Activated naive CD8-positive, alpha-beta T cell treated with anti-CD3 and anti-CD28 coated beads, Interleukin-2, amount 50 U/mL, for 16 hours (primary cell): ENCODE data around the gene SEMA3C.

Experiments
- DNase-seq: peaks from one replicate; pipeline ENCODE4 v3.0.0-alpha.2; 2020; ENCODE audit warnings: low read depth, low spot score

Gene SEMA3C

DNA sequence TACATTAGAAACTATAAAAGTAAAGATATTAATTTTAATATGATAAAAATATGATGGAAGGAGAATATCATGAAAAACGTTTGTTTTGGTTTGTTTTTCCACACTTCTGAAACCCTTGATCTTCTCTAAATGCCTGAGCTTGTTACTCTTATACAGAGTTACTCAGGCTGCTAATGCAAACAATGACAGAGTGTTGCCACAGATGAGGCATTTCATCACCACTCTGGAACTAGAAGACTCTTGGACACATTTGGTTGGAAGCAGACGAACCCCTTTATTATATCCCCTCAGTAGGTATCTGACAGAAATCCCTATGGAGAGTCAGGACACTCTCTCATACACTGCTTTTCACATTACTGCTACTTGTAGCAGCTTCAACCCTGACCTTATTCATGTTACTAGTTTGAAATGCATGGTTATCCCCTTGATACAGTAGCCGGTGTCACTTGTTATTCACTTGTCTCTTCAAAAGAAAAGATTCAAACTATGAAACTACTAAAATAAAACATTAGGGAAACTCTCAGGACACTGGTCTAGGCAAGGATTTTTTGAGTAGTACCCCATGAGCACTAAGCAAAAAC is 66.9 kb downstream of the SEMA3C start:
- no peak for DNase-seq

DNA sequence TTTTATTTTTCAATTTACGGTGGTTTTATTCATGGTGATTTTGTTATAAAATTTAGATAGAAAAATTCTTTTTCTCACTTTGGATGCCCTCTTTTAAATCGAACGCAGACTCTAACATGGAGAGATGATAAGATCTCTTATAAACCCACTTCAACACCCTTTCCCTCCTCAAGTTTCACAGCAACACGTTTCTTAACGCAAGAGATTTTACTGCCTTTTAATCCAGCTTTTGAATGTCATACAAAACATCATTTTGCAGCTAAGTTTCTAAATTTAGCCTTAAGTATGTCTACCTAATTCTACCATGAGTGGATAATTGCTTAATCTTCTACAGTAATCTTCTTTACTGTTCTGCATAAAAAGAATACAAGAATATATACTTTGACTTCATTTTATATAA is 70.0 kb downstream of the SEMA3C start:
- no peak for DNase-seq

DNA sequence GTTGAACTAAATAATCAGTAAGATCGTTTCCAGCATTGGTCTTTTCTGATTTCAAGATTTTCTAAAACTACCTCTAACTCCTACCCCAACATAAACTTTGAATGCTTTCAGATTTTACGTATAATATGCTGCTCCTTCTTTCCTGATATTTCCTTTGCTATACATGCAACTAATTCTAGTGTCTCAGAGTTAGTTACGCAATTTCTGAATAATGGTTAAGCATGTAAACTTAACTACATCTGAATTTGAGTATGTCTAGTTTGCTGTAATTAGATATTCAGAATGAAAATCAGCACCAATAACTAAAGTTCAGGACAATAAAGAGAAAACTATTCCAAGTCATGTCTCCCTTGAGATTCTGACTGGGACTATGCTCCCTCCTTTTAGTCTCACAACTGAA is 71.0 kb downstream of the SEMA3C start:
- DNase-seq, result no peak

DNA sequence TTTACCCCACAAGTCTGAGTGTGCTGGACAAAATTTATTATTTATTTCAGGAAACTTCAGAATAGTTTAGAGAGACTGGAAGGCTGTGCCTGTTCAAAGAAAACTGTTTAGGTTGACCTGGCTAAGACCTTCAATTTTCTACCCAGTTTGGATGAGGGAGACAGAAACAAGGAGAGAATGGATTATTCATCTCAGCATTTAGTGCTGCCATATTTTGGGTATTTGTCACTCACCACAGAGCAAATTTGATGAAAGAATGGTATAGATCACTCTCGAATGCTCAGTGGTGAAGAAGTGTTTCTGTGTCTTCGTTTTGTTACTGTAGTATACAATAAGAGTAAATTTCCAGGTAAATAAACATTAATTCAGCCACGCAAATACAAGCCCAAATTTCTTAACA is 71.8 kb downstream of the SEMA3C start:
- DNase-seq, result no peak

DNA sequence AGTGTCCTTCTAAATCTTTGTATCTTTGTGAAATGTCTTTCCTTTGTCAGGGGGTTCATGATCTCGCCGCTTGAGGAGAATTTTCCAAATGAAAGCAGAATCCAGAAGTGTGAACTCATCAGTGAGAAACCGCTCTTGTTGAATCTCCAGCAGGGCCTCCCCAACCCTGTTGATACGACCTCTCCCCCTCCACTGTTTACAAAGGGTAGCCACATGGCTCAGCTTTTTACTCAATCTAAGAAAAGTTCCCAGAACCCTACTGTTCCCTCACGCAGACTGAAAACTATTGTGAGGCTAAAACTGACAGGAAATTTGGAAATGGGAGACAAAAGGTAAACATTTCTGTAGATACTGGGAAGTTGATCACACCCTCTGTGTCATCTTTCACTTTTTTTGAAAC is 73.9 kb downstream of the SEMA3C start:
- DNase-seq, result no peak

DNA sequence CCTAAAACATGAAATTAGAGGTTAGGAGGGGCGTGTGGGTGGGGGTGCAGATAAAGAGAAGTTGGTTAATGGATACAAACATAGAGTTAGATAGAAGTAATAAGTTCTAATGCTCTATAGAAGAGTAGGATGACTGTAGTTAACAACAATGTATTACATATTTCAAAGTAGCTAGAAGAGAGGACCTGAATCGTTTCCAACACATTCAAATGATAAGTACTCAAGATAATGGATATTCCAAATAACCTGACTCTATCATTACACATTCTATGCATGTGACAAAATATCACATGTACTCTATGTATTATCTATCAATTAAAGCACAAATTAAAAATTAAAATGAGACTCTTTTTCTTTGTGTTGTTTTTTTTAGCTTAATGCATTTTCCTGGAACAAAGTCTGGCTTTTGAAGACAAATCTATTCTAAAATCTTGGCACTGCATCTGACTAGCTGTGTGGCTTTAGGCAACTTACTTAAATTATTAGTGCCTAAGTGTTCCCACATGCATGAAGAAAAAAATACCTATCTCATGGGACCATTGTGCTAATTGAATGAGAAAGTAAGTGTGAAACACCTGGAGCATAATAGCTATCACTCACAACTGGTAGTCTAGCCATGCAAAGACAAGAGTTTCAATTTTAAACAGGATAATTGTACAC is 75.7 kb downstream of the SEMA3C start:
- no peak for DNase-seq

DNA sequence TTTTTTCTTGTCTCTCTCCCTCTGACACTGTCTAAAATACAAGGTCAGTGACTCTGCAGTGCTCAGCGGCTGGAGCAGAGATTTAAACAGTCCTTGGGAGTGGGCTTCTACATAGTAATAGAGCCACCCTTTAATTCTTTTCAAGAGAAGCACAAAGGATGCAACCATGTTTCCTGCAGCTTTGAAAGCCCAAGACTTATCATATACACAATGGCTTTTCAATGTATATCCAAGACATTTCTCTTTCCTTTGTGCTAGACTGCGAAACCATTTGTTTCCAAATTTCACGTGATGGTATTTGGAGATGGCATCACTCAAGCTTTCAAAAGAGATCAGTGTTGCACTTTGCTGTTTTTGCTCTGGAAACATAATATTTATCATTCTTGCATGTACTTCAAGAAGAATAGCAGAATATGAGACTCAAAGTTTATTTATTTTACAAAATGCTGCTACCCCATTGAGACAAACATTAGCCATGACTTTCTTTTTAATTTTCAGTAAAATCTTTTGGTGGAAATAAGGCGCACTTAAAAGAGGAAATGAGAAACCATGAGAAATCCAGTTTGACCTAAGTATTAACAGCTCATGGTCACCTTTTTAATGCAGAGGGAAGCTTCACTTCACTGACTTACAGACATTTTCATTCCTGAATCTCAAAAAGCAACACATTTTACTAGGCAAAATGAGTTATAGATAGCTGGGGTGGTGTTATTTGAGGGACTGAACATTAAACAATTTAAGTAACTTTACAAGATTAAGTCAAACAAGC is 76.6 kb downstream of the SEMA3C start:
- no peak for DNase-seq

DNA sequence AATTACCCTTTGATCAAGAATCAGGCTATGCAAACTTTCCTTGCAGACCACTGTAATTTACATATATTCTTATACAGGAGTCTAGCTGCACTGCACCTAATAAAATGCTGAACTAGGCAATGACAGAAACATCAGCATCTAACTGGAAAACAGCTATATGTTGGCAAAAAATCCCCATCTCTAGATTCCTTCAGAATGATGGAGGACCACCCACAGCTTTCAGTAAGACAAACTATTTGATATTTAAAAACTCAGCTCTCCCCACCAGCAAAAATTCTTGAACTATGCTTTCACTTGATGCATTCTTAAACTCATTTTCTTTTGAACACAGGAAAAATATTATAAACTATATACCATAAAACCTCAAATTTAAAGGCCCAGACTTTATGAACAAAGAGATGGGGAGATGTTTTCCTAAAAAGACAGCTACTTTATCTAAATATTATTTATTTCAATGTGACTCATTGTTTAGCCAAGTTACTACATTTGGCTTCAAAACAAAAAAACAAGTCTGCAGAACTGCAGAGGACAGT is 77.4 kb downstream of the SEMA3C start:
- DNase-seq, result no peak

DNA sequence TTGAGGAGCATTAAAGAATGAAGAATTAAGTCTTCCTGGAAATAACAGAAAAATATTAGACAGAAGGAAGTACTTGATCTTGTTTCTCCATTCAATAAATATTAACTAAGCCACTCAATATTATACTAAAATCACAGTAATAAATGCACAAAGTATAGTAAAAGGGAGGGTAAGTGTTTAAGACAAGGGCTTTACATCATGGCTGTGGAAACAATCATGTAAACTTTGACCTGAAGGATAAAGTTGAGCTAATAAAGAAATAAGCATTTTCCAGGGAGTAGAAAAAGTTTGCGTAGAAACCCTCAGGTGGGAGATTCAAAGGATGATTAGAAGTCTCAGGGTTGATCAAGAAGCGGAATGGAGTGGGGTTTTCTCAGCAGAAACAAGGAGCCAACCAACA is 78.2 kb downstream of the SEMA3C start:
- DNase-seq, result no peak

DNA sequence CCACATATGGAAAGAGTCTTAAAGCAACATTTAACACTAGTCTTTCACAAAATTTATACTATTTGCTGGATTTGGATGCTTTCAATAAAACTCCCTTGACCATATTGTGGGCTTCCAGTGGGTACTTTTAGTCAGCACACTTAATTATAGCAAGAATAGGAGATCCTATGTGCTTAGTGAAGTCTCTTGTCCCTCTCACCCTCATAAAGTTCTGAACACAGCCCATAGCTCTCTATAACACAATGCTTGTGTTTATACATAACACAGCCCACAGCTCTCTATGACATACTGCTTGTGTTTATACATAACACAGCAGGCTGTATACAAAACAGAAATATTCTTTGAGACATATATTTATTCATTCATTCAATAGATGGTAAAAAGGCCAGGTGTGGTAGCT is 79.0 kb downstream of the SEMA3C start:
- no peak for DNase-seq

DNA sequence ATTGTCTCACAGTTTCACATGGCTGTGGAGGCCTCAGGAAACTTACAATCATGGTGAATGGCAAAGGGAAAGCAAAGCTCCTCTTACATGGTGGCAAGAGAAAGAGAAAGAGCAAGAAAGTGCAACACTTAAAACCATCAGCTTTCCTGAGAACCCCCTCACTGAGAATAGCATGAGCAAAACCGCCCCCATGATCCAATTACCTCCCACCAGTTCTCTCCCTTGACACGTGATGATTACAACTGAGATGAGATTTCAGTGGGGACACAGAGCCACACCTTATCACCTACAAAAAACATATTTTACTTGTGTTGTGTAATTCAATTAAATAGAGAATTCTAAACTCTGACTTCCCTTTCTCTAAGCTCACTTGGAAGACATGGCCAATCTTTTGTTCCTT is 80.2 kb downstream of the SEMA3C start:
- no peak for DNase-seq

DNA sequence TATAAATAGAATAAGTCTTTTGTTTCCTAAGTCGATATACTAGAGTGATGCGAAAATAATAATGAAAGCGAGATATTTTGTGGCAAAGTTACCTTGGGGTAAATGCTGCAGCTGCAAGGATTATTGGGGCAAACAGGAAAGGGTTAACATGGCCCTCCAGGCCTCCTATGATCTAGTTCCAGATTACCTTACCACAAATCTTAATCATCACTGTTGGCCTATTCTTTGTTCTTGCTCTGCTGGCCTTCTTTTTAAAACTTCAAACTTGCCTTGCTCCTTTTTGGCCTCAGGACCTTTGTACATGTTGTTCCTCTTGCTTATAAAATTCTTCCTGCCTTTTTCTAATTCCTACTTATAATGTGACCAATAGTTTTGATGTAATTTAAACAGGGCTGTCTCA is 81.5 kb downstream of the SEMA3C start:
- DNase-seq, result no peak

DNA sequence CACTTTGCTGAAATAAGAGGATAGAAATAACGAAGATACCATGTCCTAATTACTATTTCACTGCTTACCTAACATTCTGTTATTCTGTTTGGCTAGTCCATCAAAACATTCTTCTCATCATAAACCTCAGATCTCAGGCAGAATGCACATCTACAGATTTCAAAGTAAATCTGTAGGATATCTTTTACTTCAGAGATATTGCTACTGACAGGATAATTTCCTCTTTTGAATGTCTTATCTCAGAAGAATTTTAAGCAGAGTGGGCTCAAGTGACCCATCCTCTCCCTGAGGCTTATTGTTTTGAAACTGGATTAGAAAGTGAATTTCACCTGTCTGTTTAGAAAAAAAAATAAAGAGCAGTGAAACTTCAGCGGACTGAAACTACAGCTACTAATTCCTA is 83.6 kb downstream of the SEMA3C start:
- no peak for DNase-seq

DNA sequence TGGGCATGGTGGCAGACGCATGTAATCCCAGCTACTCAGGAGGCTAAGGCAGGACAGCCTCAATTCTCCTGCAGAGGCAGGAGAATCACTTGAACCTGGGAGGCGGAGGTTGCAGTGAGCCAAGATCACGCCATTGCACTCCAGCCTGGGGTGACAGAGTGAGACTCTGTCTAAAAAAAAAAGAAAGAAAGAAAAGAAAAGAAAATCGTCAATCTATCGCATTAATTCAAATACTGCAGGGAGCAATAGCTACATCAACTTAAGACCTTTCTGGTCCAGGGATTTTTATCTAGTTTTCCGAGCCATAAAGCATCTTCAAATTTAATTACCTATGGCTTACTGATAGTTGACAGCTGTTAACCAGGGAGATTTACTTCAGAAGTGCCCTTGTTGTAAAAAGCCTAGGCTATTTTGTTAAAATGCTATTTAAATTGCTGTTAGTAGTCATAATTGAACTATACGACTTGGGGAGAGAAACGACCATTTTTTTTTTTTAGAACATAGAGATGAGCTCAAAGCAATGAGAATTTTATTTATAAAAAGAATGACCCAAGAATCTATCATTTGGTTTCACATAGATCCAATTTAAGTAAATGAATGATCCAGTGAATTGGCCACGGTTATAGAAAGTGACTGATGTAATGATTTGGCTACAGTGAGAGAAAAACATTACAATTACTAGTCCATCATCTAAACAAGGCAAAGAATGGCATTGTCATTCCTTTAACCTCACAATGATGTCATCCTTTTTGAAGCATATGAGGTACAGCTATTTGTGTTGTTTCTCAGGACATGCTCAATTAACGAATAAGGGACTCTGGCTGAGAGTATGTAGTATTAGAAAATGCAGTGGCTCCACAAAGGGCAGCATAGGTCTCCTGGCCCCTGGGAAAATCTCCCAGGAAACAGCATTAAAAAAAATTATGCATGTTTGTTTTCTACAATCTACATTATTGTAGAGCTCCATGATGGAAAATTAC is 85.3 kb downstream of the SEMA3C start:
- no peak for DNase-seq

DNA sequence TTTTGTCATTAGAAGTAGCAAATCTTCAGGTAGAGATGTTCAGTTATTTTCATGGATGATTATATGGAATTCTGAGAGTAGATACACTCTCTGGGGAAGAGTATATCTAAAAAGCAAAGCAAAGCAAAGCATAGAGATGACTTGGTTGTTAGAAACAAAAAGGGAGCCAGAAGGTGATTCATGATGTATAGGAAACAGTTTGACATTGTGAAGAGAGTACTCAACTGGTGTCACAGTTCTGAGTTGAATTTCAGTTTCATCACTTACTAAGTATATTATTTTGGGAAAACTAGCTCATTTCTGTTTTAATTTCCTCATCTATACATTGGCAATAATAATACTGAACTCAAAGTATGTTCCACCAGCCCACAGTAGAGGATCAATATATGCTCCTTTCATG is 86.8 kb downstream of the SEMA3C start:
- DNase-seq, result no peak

DNA sequence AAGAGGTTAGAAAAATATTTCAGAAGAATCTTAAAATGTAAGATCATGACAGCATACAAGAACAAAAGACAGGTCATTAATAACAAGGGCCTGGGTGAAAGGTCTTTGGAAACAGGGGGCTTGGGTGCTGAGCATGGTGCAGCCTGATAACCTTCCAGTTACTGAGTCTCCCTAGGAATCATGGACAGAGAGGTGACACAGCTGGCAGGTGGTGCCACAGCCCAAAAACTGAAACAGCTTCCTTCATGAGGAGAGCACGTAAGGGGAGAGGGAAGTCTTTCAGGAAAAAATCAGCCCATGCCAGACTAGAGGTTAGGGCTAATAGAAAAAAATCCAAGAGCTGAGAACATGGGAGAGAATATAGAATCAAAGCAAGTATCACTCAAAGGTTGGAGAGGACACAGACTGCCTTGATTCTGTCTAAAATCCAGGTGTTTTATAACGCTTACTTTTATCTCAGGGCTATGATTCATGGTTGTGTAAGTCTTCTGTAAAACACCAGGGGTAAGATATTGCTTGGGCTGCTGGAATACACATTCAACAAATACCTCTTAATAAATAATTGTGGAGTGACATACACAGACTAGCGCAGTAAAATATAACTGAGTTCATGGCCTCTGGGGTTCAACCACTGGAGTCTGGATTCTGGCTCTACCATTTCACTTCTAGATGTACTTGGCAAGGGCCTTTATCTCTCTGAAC is 88.1 kb downstream of the SEMA3C start:
- no peak for DNase-seq

DNA sequence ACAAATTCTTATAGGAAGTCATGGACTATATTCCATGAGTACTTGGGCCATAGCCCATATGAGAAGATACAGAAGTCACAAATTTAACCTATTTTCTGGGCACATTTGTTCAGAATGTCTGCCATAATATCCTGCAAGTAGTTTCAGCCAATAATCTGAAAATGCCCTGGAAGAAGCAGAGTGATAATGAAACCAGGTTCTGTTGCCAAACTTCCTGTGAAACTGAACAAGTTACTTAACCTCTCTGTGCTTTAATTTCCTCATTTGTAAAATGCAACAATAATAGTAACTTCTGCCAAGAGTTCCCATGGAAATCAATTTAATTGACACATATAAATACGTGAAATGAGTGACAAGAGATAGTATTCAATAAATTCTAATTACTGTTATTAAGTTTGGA is 88.8 kb downstream of the SEMA3C start:
- no peak for DNase-seq

DNA sequence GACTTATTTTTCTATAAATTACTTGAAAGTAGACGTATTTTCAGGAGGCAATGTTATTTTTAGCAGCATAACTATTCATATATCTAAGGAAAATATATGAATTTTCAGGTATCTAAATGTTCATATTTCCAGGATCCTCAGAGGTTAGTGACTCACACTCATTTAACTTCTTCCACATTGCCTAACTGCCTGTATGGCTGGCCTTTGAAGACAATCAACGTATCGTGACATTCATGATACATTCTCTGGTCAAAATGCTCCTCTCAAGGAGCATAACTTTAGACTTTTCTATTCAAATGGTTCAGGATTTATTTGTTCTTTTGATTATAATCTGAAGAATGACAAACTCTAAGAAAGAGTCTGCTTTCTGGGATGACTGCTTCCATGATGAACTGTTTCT is 89.3 kb downstream of the SEMA3C start:
- DNase-seq, result no peak

DNA sequence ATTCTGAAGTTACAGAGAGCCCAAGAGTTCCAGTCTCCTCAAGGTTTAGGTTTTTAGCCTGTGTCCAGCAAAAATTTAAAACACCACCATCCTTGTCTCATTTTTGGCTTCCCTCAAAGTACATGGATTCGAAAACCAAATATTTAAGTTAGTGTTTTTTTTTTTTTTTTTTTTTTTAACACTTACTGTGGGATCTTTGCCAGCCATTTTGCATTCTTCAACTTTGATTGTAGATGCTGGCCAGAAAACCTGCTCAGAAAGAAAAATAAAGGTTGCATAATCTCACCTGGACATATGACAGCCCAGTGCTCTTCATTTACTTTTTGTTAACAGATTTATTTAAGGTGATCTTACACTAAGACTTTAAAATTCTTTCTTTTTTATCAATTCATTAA is 91.6 kb downstream of the SEMA3C start:
- no peak for DNase-seq

DNA sequence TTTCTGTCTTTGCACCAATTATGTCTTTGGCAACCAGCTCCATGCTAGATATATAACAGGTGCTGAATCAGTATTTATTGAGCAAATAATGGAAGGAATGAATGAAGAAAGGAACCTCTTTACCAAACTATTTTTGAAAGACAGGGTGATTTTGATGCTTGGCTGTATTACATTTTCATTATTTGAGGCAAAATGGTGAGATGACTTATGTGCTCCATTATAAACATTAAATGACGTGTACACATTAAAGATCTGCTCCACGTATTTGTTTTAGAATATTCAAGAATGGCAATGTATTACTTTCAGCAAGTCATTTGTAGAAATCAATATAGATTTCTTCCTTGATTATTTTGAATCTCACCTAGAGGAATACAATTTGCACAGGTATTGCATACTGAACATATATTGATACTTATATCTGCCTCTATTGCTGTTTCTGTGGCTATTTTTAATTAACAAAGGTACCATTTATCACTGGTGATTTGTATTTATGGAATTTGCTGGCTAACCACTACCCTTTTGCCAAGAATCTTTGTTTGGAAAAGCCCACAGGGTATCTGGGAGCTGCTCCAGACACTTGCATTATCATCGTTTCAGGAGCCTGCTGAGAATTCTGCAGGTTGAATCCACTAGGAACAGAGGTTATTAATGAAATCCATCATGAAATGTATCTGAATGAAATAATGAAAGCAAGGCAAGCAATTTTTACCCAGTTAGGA is 92.2 kb downstream of the SEMA3C start:
- DNase-seq, result no peak
